Stimulated activated CD8-positive, alpha-beta memory T cell treated with anti-CD3 and anti-CD28 coated beads, Interleukin-4, amount 100 ng/mL, for 48 hours (primary cell): ENCODE results near the gene PTPN1.
"Not testable (repeated sequence)": the region's sequence is repeated elsewhere in the genome, so short reads cannot be mapped to it uniquely, and the experiment has no call there.

Source experiments
- DNase-seq: peaks from one replicate; pipeline ENCODE4 v3.0.0-alpha.2; 2020

Gene PTPN1

GRCh38 chr20:50482396-50482981, 27.7 kb upstream of the PTPN1 start:
- no peak for DNase-seq

GRCh38 chr20:50484271-50484976, 25.8 kb upstream of the PTPN1 start:
- no peak for DNase-seq

- DNase-seq, result no peak
These were observed 22.8 kb upstream of the PTPN1 start for GRCh38 chr20:50487397-50487796.

DNA sequence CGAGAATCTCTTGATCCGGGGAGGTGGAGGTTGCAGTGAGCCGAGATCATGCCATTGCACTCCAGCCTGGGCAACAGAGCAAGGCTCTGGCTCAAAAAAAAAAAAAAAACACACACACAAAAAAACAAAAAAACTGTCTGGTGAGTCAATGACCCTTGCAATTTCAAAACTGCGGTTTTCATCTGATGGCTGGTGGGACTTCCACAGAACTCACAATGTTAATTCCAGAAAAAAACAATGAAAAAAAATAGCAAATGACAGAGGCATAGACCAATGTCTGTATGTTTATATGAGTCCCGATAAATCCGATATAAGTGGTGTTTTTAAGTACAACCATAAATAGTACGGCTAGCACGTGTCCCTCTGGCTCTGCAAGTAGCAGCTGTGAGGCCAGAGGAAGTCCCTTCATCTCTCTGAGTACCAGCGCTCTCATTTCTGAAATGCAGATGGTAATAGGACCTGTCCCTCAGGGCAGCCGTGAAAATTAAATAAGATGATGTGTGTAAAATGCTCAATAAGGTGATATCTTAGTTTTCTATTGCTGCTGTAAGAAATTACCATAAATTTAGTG, 21.9 kb upstream of the PTPN1 start:
- DNase-seq, result no peak

- no peak for DNase-seq
These were observed 19.0 kb upstream of the PTPN1 start for GRCh38 chr20:50491168-50491567.

GRCh38 chr20:50491926-50492634, 18.1 kb upstream of the PTPN1 start:
- no peak for DNase-seq

DNA sequence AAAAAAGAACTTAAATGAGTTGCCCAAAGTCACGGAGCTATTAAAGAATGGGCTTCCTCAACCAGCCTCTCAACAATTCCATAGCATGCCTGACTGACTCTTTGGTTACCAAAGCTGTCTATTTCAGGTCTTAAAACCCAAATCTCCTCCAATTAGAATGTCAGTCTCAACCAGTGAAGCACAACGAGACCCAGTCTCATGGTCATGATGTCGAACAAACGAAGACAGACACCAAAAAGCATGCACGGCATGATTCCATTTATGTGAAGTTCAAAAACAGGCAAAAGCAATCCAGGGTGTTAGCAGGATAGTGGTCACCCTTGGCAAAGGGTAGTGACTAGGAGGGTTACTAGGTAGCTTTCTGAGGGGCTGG, 16.3 kb upstream of the PTPN1 start:
- DNase-seq, result no peak

GRCh38 chr20:50494428-50494827, 15.8 kb upstream of the PTPN1 start:
- no peak for DNase-seq

- DNase-seq, result no peak
These were observed 13.3 kb upstream of the PTPN1 start for GRCh38 chr20:50496773-50497385.

GRCh38 chr20:50498071-50498776, 12.0 kb upstream of the PTPN1 start:
- DNase-seq, result no peak

DNA sequence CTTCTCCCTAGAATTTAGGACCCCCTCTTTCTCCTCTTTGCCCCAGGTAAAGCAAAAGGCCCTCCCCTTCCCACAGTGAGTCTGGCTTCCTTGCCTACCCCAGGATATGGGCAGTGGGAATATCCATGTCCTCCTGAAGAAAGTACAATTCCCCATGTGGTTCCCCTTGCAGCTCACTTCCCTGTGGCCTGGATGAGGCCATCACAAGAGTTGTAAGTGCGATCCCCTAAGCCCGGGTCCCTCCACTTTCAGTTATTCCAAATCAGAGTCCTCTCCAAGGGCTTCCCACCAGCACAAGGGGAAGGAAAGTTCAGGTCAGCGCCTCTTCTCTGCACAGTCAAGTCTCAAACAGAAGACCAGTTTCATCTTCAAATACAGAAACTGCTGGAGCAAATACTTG, 10.2 kb upstream of the PTPN1 start:
- DNase-seq, result no peak

- no peak for DNase-seq
These were observed 8.0 kb upstream of the PTPN1 start for GRCh38 chr20:50501972-50502745.

DNA sequence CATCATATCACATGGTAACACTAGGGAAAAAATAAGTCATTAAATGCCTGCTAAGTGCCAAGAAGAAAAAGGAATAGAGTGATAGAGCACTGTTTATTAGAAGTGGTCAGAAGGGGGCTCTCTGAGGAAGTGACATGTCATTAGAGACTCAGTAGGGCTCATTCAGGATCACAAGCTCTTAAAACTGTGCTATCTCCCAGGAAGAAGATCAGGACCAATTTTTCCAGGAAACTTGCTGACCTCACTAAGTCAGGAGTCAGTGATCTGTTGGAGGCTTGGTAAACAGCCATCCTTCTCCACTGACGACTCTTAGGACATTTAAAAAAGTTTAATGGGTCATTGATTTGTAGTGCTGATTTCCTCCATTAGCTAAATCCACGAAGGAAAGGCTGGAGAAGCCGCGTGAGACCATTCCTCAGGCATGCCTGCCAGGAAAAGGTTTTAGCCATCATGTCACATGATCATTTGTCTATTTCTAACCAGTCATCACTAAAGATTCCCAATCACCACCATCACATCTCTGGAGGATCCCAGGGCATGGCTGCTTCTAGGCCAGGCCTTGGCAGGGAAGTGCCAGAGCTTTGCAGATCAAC, 5.9 kb upstream of the PTPN1 start:
- DNase-seq, result no peak

DNA sequence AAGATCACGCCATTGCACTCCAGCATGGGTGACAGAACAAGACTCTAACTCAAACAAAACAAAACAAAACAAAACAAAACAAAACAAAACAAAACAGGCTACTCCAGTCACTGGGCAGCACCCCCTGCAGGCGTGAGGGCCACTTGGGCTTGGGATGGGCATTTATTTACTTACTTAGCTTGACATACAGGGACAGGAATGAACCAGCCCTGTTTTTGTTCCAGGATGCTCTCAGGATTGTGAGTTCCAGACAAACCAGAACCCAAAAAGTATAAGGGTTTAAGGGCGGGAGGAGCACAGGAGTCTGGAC, 4.0 kb upstream of the PTPN1 start:
- DNase-seq, result no peak

- DNase-seq, result not testable (repeated sequence)
These were observed 2.4 kb upstream of the PTPN1 start for GRCh38 chr20:50507745-50508144.

DNA sequence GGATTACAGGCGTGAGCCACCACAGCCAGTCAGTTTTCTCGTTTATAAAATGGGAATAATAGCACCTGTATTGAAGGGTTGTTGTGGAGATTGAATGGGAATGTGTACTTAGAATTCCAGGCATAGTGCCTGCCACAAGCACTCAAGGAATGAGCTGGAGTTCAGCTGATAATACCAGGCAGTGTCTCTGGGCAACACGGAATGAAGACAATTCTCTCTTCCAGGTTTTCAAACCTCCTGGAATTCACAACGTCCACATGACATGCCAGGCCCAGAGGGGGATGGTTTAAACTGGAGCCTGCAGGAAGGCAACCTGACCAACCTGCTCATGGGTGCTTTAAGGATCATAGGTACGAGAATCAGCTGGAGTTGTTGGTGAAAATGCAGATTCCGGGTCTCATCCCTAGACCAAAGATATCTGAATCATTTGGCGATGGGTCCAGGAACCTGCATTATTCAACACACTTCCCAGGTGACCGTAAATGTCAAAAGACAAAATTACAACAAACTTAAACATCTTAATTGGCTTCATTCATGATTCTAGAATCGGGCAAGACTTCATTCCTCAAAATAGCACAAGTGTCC, 1.9 kb upstream of the PTPN1 start:
- no peak for DNase-seq

GRCh38 chr20:50510706-50511542, 741 bp downstream of the PTPN1 start:
- no peak for DNase-seq

- no peak for DNase-seq
These were observed 2.1 kb downstream of the PTPN1 start for GRCh38 chr20:50512323-50512722.

DNA sequence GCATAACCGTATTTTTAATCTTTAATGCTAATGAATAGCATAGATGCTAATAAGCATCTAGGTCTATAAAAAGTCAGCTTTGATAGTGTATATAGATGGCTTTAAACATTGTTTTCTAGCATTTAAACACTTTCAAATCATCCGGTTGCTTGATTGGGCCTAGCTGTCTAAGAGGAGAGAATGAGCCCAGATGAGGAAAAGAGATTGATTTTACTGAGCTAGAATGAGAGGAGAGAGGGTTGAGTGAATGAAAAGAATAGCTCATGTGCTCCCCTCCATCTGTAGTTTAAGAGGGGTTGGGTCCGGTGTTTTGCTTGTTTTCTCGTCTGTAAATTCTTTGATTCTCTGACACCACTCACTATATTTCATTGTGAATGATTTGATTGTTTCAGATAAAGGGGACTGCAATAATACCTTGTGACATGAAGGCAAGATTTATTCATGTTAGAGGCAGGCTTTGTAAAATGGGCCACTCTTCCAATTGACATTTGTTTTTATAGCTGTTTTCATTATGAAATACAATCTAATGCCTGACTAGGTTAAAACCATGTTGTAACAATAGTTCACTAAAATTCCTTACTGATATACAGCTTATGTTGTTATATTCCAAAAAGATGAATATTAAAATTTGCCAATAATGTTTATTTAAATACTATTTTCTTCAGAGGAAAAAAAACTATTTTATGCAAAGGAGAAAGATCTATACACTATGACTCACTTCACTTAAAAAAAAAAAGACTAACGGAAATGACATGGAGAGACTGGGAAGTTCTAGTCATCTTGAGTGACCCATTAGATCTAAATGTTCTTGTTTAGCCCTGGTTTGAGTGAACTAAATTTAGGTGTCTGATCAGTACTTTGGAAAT, 3.2 kb downstream of the PTPN1 start:
- DNase-seq, result no peak

- no peak for DNase-seq
These were observed 3.8 kb downstream of the PTPN1 start for GRCh38 chr20:50514035-50514337.
